Body of pancreas (tissue), 4 donors: ENCODE measurements around the gene GABRB2.

Experiments
- POLR2A ChIP-seq, 3 donors: fragments of 450-650 bp; IDR thresholded peaks; one replicate each; pipeline ENCODE4 v1.6.1; 2016; ENCODE audit warnings: antibody characterized with exemption in 3 of 3, mild to moderate bottlenecking in 2 of 3
- TF ChIP-seq, protein P1 (sequence below), 7 experiments: fragments of 450-650 bp in 4 of 7; fragments of 200-600 bp in 3 of 7; sonication (generic) in 3 of 7; IDR thresholded peaks; one replicate each; pipeline ENCODE4 v1.5.1; 2016 to 2019; ENCODE audit warnings: antibody characterized with exemption in 7 of 7

- TF ChIP-seq, protein P1, sequence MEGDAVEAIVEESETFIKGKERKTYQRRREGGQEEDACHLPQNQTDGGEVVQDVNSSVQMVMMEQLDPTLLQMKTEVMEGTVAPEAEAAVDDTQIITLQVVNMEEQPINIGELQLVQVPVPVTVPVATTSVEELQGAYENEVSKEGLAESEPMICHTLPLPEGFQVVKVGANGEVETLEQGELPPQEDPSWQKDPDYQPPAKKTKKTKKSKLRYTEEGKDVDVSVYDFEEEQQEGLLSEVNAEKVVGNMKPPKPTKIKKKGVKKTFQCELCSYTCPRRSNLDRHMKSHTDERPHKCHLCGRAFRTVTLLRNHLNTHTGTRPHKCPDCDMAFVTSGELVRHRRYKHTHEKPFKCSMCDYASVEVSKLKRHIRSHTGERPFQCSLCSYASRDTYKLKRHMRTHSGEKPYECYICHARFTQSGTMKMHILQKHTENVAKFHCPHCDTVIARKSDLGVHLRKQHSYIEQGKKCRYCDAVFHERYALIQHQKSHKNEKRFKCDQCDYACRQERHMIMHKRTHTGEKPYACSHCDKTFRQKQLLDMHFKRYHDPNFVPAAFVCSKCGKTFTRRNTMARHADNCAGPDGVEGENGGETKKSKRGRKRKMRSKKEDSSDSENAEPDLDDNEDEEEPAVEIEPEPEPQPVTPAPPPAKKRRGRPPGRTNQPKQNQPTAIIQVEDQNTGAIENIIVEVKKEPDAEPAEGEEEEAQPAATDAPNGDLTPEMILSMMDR (IDR thresholded peaks at IDR 0.05), result no peak
- no peak for TF ChIP-seq POLR2A (IDR thresholded peaks at IDR 0.05)
Observed at GRCh38 chr5:161566081-161566480, 19.6 kb upstream of the GABRB2 start.
